Hepatocyte (in vitro differentiated cells): ENCODE measurements around the gene ZNF664. TPM values are rescaled to one million over a fixed set of nuclear protein-coding genes. Genes with fewer than 3 reads are reported as not detected.

Source experiments
- DNase-seq: peaks from one replicate; pipeline ENCODE4 v3.0.0-alpha.2; 2016; ENCODE audit warnings: low spot score
- H2AFZ ChIP-seq: fragments of 200-600 bp; sonication (generic); 2 replicates; pipeline ENCODE4 v1.6.0; 2016; ENCODE audit warnings: antibody characterized with exemption, mild to moderate bottlenecking
- H3K27ac ChIP-seq: fragments of 200-600 bp; sonication (generic); 2 replicates; pipeline ENCODE4 v1.5.1; 2016; ENCODE audit warnings: mild to moderate bottlenecking
- H3K27me3 ChIP-seq: fragments of 200-600 bp; sonication (generic); 2 replicates; pipeline ENCODE4 v1.6.1; 2016
- H3K36me3 ChIP-seq: fragments of 200-600 bp; sonication (generic); replicated peaks from 2 replicates; pipeline ENCODE4 v1.5.1; 2016; ENCODE audit warnings: low read depth; ENCODE audit not compliant: insufficient read depth
- H3K4me1 ChIP-seq: fragments of 200-600 bp; sonication (generic); 2 replicates; pipeline ENCODE4 v1.5.1; 2016; ENCODE audit warnings: mild to moderate bottlenecking, moderate library complexity; ENCODE audit not compliant: insufficient read depth
- H3K4me2 ChIP-seq: fragments of 200-600 bp; sonication (generic); 2 replicates; pipeline ENCODE4 v1.6.0; 2016
- H3K4me3 ChIP-seq: fragments of 200-600 bp; sonication (generic); 2 replicates; pipeline ENCODE4 v1.5.1; 2016; ENCODE audit warnings: mild to moderate bottlenecking
- H3K79me2 ChIP-seq: fragments of 200-600 bp; sonication (generic); 2 replicates; pipeline ENCODE4 v1.6.0; 2017; ENCODE audit warnings: mild to moderate bottlenecking
- H3K9me2 ChIP-seq: fragments of 200-600 bp; sonication (generic); replicated peaks from 2 replicates; pipeline ENCODE4 v1.6.0; 2017; ENCODE audit warnings: mild to moderate bottlenecking; ENCODE audit not compliant: insufficient read depth
- H3K9me3 ChIP-seq: fragments of 200-600 bp; sonication (generic); 2 replicates; pipeline ENCODE4 v1.5.1; 2016; ENCODE audit warnings: low read depth, mild to moderate bottlenecking
- H4K20me1 ChIP-seq: fragments of 200-600 bp; sonication (generic); 2 replicates; pipeline ENCODE4 v1.6.0; 2016; ENCODE audit warnings: mild to moderate bottlenecking; ENCODE audit not compliant: insufficient read depth, poor library complexity, severe bottlenecking
- EZH2 ChIP-seq: fragments of 200-600 bp; sonication (generic); IDR thresholded peaks from 2 replicates; pipeline ENCODE4 v1.6.1; 2016; ENCODE audit warnings: antibody characterized with exemption, mild to moderate bottlenecking, borderline replicate concordance
- EZH2phosphoT487 ChIP-seq: fragments of 200-600 bp; sonication (generic); IDR thresholded peaks from one replicate; pipeline ENCODE4 v1.6.1; 2018; ENCODE audit warnings: antibody characterized with exemption, mild to moderate bottlenecking, low read depth, moderate library complexity; ENCODE audit not compliant: unreplicated experiment, severe bottlenecking
- WGBS: methylation state at CpG from one replicate; pipeline ENCODE4 v1.1.6; 2016; ENCODE audit warnings: low lambda C conversion rate; ENCODE audit errors: missing lambda C conversion rate; 5-methylcytosine and 5-hydroxymethylcytosine counted together
- polyA plus RNA-seq: library from polyadenylated mRNA; unstranded; fragments of >200 nt; fragmentation: Nextera tagmentation; extraction: Ambion mirVana; gene quantifications from 2 replicates; pipeline ENCODE4 v1.2.1, GENCODE V29; 2016
- total RNA-seq: library from RNA; depleted of rRNA; stranded (reverse); fragments of >200 nt; gene quantifications from 2 replicates; pipeline ENCODE4 v1.2.3, GENCODE V29; 2014
- TF ChIP-seq, protein P1 (sequence below): fragments of 200-600 bp; sonication (generic); IDR thresholded peaks from 2 replicates; pipeline ENCODE4 v1.5.1; 2016; ENCODE audit warnings: antibody characterized with exemption, mild to moderate bottlenecking; ENCODE audit not compliant: poor library complexity

ZNF664 gene
- total and polyA plus RNA-seq, 2 experiments from 2014 or later, result 17.6 to 80.4 TPM

DNA sequence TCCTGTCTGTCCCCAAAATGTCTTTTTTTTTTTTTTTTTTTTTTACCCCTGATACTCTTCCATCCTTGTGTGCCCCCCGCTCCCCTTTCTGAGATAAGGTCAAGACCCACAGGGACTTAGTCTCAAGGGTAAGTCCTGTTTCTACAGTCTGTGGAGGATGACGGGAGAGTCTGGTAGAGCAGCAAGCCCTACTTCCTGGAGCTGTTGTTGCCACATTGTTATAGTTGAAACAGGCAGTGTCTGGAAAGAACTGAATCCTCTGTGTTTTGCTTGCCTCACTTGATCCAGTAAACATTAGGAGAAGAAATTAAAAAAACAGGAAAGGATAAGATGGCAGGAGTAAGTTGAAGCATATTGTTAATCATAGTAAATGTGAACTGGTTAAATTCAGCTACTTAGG, 45.5 kb downstream of the ZNF664 start:
- H3K79me2 ChIP-seq, result no peaks in the 10 kb centered on the region
- peaks cover 3% of the 10 kb centered on the region for H3K36me3 ChIP-seq
- no peaks in the 10 kb centered on the region for H3K9me3 ChIP-seq
- peak overlapping the region; percentile 11 for H3K27ac ChIP-seq
- no peak overlapping the region for H2AFZ ChIP-seq
- peaks cover 22% of the 10 kb centered on the region for H3K4me1 ChIP-seq
- TF ChIP-seq, protein P1, sequence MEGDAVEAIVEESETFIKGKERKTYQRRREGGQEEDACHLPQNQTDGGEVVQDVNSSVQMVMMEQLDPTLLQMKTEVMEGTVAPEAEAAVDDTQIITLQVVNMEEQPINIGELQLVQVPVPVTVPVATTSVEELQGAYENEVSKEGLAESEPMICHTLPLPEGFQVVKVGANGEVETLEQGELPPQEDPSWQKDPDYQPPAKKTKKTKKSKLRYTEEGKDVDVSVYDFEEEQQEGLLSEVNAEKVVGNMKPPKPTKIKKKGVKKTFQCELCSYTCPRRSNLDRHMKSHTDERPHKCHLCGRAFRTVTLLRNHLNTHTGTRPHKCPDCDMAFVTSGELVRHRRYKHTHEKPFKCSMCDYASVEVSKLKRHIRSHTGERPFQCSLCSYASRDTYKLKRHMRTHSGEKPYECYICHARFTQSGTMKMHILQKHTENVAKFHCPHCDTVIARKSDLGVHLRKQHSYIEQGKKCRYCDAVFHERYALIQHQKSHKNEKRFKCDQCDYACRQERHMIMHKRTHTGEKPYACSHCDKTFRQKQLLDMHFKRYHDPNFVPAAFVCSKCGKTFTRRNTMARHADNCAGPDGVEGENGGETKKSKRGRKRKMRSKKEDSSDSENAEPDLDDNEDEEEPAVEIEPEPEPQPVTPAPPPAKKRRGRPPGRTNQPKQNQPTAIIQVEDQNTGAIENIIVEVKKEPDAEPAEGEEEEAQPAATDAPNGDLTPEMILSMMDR, result no peak
- TF ChIP-seq EZH2phosphoT487 (no peak), EZH2 (no peak)
- H4K20me1 ChIP-seq, result no peaks in the 10 kb centered on the region
- H3K27me3 ChIP-seq, result no peaks in the 10 kb centered on the region
- no peak overlapping the region for H3K4me2 ChIP-seq
- 80% methylated on average over 2 of the region's 2 CpGs for WGBS
- DNase-seq, result no peak
- no peak overlapping the region for H3K4me3 ChIP-seq
- no peaks in the 10 kb centered on the region for H3K9me2 ChIP-seq

DNA sequence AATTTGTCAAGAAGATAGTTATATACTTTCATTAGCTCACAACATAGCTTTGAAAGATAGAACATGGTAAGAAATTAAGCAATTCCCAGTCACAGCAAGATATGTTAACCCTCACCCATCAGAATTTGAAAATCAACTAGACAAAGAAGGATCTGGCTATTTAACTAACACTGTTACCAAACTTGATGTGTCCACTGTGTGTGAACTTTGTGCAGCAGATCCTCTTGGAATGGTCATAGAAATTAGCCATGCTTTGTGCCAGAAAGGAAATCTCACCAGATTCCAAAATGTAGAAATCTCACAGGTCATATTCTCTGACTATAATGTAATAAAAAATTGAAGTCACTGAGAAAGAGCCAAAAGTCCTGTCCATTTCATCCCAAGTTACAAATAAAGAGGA, 46.1 kb downstream of the ZNF664 start:
- no peaks in the 10 kb centered on the region for H3K79me2 ChIP-seq
- peaks cover 22% of the 10 kb centered on the region for H3K4me1 ChIP-seq
- H3K36me3 ChIP-seq, result no peaks in the 10 kb centered on the region
- no peak overlapping the region for H2AFZ ChIP-seq
- H3K27me3 ChIP-seq, result no peaks in the 10 kb centered on the region
- no peak for TF ChIP-seq EZH2phosphoT487
- TF ChIP-seq EZH2, result no peak
- TF ChIP-seq, protein P1, result no peak
- no peaks in the 10 kb centered on the region for H3K9me3 ChIP-seq
- no peak for DNase-seq
- no peak overlapping the region for H3K4me2 ChIP-seq
- no peaks in the 10 kb centered on the region for H3K9me2 ChIP-seq
- H3K27ac ChIP-seq, result peak overlapping the region; percentile 11
- H3K4me3 ChIP-seq, result no peak overlapping the region
- no peaks in the 10 kb centered on the region for H4K20me1 ChIP-seq

DNA sequence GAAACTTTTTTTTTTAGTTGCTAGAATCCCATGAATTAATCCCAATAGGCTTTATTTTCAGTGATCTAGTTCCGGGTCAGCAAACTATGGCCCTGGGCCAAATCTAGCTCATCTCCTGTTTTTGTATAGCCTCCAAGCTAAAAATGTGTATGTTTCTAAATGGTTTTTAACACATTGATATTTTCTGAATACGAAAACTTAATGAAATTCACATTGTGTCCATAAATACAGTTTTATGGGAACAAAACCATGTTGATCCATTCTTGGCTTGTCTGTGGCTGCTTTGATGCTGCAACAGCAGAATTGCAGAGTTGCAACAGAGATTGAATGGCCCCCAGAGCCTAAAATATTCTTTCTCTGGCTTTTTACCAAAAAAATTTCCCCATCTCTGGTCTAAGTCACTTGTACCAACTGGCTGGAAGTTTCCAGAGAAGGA, 47.5 kb downstream of the ZNF664 start:
- Histone ChIP-seq H3K4me2 (no peak overlapping the region), H3K27ac (peak overlapping the region; percentile 41), H3K9me2 (no peaks in the 10 kb centered on the region), H2AFZ (no peak overlapping the region), H3K79me2 (no peaks in the 10 kb centered on the region), H3K27me3 (no peaks in the 10 kb centered on the region), H4K20me1 (no peaks in the 10 kb centered on the region), H3K9me3 (no peaks in the 10 kb centered on the region), H3K4me1 (peaks cover 25% of the 10 kb centered on the region), H3K4me3 (no peak overlapping the region), H3K36me3 (no peaks in the 10 kb centered on the region)
- WGBS, result 69% methylated on average over 2 of the region's 2 CpGs
- TF ChIP-seq EZH2 (no peak), EZH2phosphoT487 (no peak)
- TF ChIP-seq, protein P1, result no peak
- no peak for DNase-seq

DNA sequence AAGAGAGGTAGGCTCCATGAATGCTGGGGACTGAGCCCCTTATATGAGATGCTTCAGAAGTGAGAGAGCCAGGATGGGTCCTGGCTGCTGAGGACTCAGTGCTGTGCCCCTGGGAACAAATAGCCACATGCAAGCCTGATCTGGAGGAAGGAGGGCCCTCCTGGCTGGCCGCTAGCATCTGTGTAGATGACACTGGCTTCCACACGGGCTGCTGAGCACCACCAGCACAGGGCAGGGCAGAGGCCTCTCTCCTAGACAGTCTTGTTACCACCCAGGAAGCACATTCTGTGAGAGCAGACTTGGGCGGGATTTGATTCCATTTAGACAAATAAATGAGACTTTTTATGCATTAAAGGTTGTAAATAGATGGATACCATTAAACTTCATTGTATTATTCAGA, 48.0 kb downstream of the ZNF664 start:
- H3K9me3 ChIP-seq, result no peaks in the 10 kb centered on the region
- H3K9me2 ChIP-seq, result no peaks in the 10 kb centered on the region
- peak overlapping the region; percentile 41 for H3K27ac ChIP-seq
- peaks cover 20% of the 10 kb centered on the region for H3K4me1 ChIP-seq
- no peaks in the 10 kb centered on the region for H3K36me3 ChIP-seq
- no peak overlapping the region for H3K4me2 ChIP-seq
- no peak for DNase-seq
- TF ChIP-seq EZH2 (no peak), EZH2phosphoT487 (no peak)
- TF ChIP-seq, protein P1, result no peak
- H3K4me3 ChIP-seq, result no peak overlapping the region
- no peaks in the 10 kb centered on the region for H3K27me3 ChIP-seq
- no peak overlapping the region for H2AFZ ChIP-seq
- H4K20me1 ChIP-seq, result no peaks in the 10 kb centered on the region
- 65% methylated on average over 3 of the region's 3 CpGs for WGBS
- H3K79me2 ChIP-seq, result no peaks in the 10 kb centered on the region
